GM23248 (cell line): Measurements from ENCODE around the gene DCAF5. TPM values are rescaled to one million over a fixed set of nuclear protein-coding genes. Genes with fewer than 3 reads are reported as not detected.

Experiments used
- DNase-seq: peaks from one replicate; pipeline ENCODE4 v3.0.0-alpha.2; 2015
- H2AFZ ChIP-seq: fragments of 200-600 bp; sonication (generic); 2 replicates; pipeline ENCODE4 v1.6.1; 2016; ENCODE audit warnings: antibody characterized with exemption
- H3F3A ChIP-seq: fragments of 200-600 bp; sonication (generic); 2 replicates; pipeline ENCODE4 v1.6.1; 2016; ENCODE audit warnings: mild to moderate bottlenecking, antibody characterized with exemption, mixed run types; ENCODE audit not compliant: insufficient read depth
- H3K27ac ChIP-seq: fragments of 200-600 bp; sonication (generic); 2 replicates; pipeline ENCODE4 v1.5.1; 2016; ENCODE audit warnings: mild to moderate bottlenecking
- H3K27me3 ChIP-seq: fragments of 200-600 bp; sonication (generic); replicated peaks from 2 replicates; pipeline ENCODE4 v1.6.1; 2016; ENCODE audit warnings: mild to moderate bottlenecking; ENCODE audit not compliant: insufficient read depth
- H3K36me3 ChIP-seq: fragments of 200-600 bp; sonication (generic); 2 replicates; pipeline ENCODE4 v1.6.1; 2016; ENCODE audit warnings: low read depth, mild to moderate bottlenecking
- H3K4me1 ChIP-seq: fragments of 200-600 bp; sonication (generic); 2 replicates; pipeline ENCODE4 v1.6.1; 2016; ENCODE audit warnings: mild to moderate bottlenecking; ENCODE audit not compliant: insufficient read depth
- H3K4me2 ChIP-seq: fragments of 200-600 bp; sonication (generic); one replicate; pipeline ENCODE4 v1.6.1; 2016; ENCODE audit warnings: mild to moderate bottlenecking; ENCODE audit not compliant: unreplicated experiment
- H3K4me3 ChIP-seq: fragments of 200-600 bp; sonication (generic); 2 replicates; pipeline ENCODE4 v1.5.1; 2016; ENCODE audit warnings: mild to moderate bottlenecking
- H3K79me2 ChIP-seq: fragments of 200-600 bp; sonication (generic); 2 replicates; pipeline ENCODE4 v1.6.1; 2016; ENCODE audit warnings: mild to moderate bottlenecking; ENCODE audit not compliant: insufficient read depth
- H3K9ac ChIP-seq: fragments of 200-600 bp; sonication (generic); 2 replicates; pipeline ENCODE4 v1.6.1; 2016; ENCODE audit warnings: mild to moderate bottlenecking
- H3K9me2 ChIP-seq: fragments of 200-600 bp; sonication (generic); 2 replicates; pipeline ENCODE4 v1.6.1; 2016; ENCODE audit warnings: mixed run types, mild to moderate bottlenecking, moderate library complexity; ENCODE audit not compliant: insufficient read depth
- H3K9me3 ChIP-seq: fragments of 200-600 bp; sonication (generic); one replicate; pipeline ENCODE4 v1.6.1; 2017; ENCODE audit warnings: low read depth
- H4K20me1 ChIP-seq: fragments of 200-600 bp; sonication (generic); 2 replicates; pipeline ENCODE4 v1.6.0; 2016; ENCODE audit not compliant: insufficient read depth
- EZH2 ChIP-seq: fragments of 200-600 bp; sonication (generic); IDR thresholded peaks from 2 replicates; pipeline ENCODE4 v1.6.1; 2018; ENCODE audit warnings: antibody characterized with exemption, mild to moderate bottlenecking; ENCODE audit not compliant: insufficient read depth, poor library complexity, severe bottlenecking
- EZH2phosphoT487 ChIP-seq: fragments of 200-600 bp; sonication (generic); IDR thresholded peaks from 2 replicates; pipeline ENCODE4 v1.6.1; 2018; ENCODE audit warnings: antibody characterized with exemption, moderate library complexity, mild to moderate bottlenecking, low read depth; ENCODE audit not compliant: insufficient read depth
- WGBS, 2 experiments: methylation state at CpG; one replicate each; pipeline ENCODE4 v1.1.6; 2015 to 2017; ENCODE audit warnings: low lambda C conversion rate in 2 of 2, low coverage in 1 of 2; ENCODE audit errors: missing lambda C conversion rate in 2 of 2; 5-methylcytosine and 5-hydroxymethylcytosine counted together
- in situ Hi-C: fragments of 300-500 bp; cut with MboI; formaldehyde crosslinking; loops from 2 replicates; pipeline ENCODE4 v1.15.0; 2020
- polyA plus RNA-seq: library from polyadenylated mRNA; unstranded; fragments of >200 nt; fragmentation: Nextera tagmentation; extraction: Ambion mirVana; gene quantifications from 2 replicates; pipeline ENCODE4 v1.2.1, GENCODE V29; 2016
- total RNA-seq: library from RNA; depleted of rRNA; stranded (reverse); fragments of >200 nt; shearing (Covaris generic); gene quantifications from 2 replicates; pipeline ENCODE4 v1.2.3, GENCODE V29; 2014

The DCAF5 gene
- total and polyA plus RNA-seq, 2 experiments from 2014 or later = 24.5 to 26.4 TPM

DNA sequence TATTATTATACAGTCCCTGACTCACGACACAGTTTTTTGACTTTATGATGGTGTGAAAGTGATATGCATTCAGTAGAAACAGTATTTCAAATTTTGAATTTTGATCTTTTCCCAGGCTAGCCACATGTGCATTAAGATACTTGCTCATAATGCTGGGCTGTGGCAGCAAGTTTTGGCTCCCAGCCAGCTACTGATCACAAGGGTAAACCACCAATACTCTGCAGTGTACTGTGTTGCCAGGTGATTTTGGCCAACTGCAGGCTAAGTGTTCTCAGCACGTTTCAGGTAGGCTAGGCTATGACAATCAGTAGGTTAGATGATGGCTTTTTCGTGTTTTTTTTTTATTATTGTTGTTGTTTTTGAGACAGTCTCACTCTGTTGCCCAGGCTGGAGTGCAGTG lies 104.5 kb downstream of the DCAF5 start:
- H3K4me1 ChIP-seq = peaks cover 51% of the 10 kb centered on the region
- H3K27ac ChIP-seq = no peak overlapping the region
- H3K79me2 ChIP-seq = peaks cover 28% of the 10 kb centered on the region
- no peaks in the 10 kb centered on the region for H4K20me1 ChIP-seq
- TF ChIP-seq EZH2 (no peak), EZH2phosphoT487 (no peak)
- H3K4me3 ChIP-seq = no peak overlapping the region
- peaks cover 8% of the 10 kb centered on the region; the same call in 1 of the 2 replicates for H3K36me3 ChIP-seq
- in situ Hi-C loops = no loop called here
- no peak overlapping the region for H3K4me2 ChIP-seq
- H3K9ac ChIP-seq = no peak overlapping the region
- DNase-seq = no peak
- 53 to 59% methylated on average over 3 of the region's 3 CpGs for WGBS, 2 experiments
- no peaks in the 10 kb centered on the region for H3K9me2 ChIP-seq
- H3F3A ChIP-seq = peaks cover 29% of the 10 kb centered on the region
- H3K9me3 ChIP-seq = no peaks in the 10 kb centered on the region
- no peak overlapping the region for H2AFZ ChIP-seq
- no peaks in the 10 kb centered on the region for H3K27me3 ChIP-seq

DNA sequence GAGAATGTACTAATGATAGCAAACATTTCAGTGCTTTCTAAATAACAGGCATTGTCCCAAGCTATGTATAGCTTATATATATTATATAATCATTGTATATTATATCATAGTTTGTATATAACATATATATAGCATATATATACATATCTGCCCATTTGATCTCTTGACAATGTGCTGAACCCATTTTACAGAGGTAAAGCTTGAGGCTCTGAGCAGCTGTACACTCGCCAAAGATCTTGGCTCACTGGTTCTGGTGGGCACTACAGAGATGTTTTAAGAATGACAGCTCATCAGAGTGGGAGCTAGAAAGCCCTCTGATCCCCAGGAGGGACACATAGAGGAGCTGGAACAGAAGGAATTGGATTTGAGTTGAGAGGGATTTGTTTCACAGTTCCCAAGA lies 105.7 kb downstream of the DCAF5 start:
- peaks cover 55% of the 10 kb centered on the region for H3K4me1 ChIP-seq
- no peaks in the 10 kb centered on the region for H3K9me2 ChIP-seq
- TF ChIP-seq EZH2 (no peak), EZH2phosphoT487 (no peak)
- no peak overlapping the region for H2AFZ ChIP-seq
- 93 to 100% methylated on average over 1 of the region's 1 CpG for WGBS, 2 experiments
- H3K4me2 ChIP-seq = no peak overlapping the region
- no peaks in the 10 kb centered on the region for H4K20me1 ChIP-seq
- in situ Hi-C loops = no loop called here
- no peak for DNase-seq
- H3K27ac ChIP-seq = no peak overlapping the region
- H3K4me3 ChIP-seq = no peak overlapping the region
- H3K79me2 ChIP-seq = peaks cover 16% of the 10 kb centered on the region
- H3K27me3 ChIP-seq = no peaks in the 10 kb centered on the region
- H3K36me3 ChIP-seq = no peaks in the 10 kb centered on the region
- H3F3A ChIP-seq = peaks cover 29% of the 10 kb centered on the region
- H3K9ac ChIP-seq = no peak overlapping the region
- no peaks in the 10 kb centered on the region for H3K9me3 ChIP-seq

DNA sequence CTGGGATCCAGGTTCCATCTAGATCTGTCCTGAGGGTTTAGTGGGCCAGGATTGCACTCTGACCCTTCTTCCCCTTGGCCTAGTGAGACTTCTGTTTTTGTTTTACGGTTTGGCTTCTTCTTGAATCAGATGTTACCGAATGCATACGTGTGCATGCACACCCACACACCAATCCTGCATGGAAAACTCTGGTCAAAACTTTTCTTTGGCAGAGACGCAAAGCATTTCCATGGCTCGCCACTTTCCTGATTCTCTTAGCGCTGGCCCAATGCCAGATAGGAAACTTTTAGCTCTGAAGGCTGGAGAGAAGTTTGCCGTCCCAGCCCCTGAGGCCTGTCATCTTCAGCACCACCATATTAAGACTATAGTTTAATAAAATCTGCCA lies 106.5 kb downstream of the DCAF5 start:
- H3K9me3 ChIP-seq = no peaks in the 10 kb centered on the region
- H3K9me2 ChIP-seq = no peaks in the 10 kb centered on the region
- in situ Hi-C loops = no loop called here
- no peaks in the 10 kb centered on the region for H3K36me3 ChIP-seq
- peaks cover 55% of the 10 kb centered on the region for H3K4me1 ChIP-seq
- 0 out of 2 replicates have a peak overlapping the region, but pooled peaks have one; percentile 3 for H3K9ac ChIP-seq
- peaks cover 10% of the 10 kb centered on the region; the same call in 1 of the 2 replicates for H3K79me2 ChIP-seq
- H3K27ac ChIP-seq = peak overlapping the region; percentile 58
- no peak overlapping the region for H2AFZ ChIP-seq
- H4K20me1 ChIP-seq = no peaks in the 10 kb centered on the region
- no peak overlapping the region for H3K4me3 ChIP-seq
- WGBS, 2 experiments = 16 to 19% methylated on average over 7 of the region's 7 CpGs
- DNase-seq = peak; percentile 75
- H3F3A ChIP-seq = peaks cover 29% of the 10 kb centered on the region
- no peak for TF ChIP-seq EZH2
- TF ChIP-seq EZH2phosphoT487 = no peak
- no peak overlapping the region for H3K4me2 ChIP-seq
- no peaks in the 10 kb centered on the region for H3K27me3 ChIP-seq

DNA sequence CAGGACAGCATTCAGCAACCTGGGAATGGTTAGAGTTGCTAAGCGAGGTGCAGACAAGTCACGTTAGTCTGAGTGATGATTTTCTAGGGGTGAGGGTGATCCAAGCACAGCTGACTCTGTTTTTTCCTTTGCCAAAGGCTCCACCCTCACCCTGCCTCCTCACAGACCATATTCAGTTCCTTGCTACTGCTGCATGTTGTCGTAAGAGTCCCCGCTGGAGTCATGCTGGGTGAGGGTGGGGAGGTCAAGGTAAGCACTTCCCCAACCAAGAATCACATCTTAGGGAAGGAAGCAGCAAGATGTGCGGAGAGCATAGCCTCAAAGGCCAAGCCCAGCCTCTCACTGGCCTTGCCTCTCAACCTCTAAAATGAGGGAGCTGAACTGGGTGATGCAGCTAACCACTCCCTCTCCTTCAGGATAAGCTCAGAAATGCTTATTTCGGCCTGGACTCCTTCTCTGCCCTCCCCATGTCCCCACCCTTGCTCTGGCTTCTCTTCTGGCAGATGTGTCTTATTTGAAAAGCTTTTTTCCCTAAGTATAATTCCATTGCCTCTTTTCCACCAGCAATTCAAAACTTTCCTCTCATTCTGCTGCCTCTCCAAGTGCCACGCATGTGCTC lies 107.0 kb downstream of the DCAF5 start:
- no peak overlapping the region for H3K4me2 ChIP-seq
- H3K27ac ChIP-seq = peak overlapping the region; percentile 58
- no peaks in the 10 kb centered on the region for H3K9me2 ChIP-seq
- H3K4me3 ChIP-seq = no peak overlapping the region
- H3K9me3 ChIP-seq = no peaks in the 10 kb centered on the region
- no peak overlapping the region for H2AFZ ChIP-seq
- peaks cover 55% of the 10 kb centered on the region for H3K4me1 ChIP-seq
- no peaks in the 10 kb centered on the region for H3K27me3 ChIP-seq
- TF ChIP-seq EZH2phosphoT487 = no peak
- TF ChIP-seq EZH2 = no peak
- H3F3A ChIP-seq = peaks cover 27% of the 10 kb centered on the region
- in situ Hi-C loops = no loop called here
- peak; percentile 60 for DNase-seq
- WGBS, 2 experiments = 31 to 34% methylated on average over 7 of the region's 7 CpGs
- H4K20me1 ChIP-seq = no peaks in the 10 kb centered on the region
- H3K9ac ChIP-seq = 0 out of 2 replicates have a peak overlapping the region, but pooled peaks have one; percentile 3
- H3K79me2 ChIP-seq = 0 out of 2 replicates have a peak, but pooled peaks cover 5% of the 10 kb centered on the region
- no peaks in the 10 kb centered on the region for H3K36me3 ChIP-seq
